ENCODE measurements around the gene ECSCR.
A peak's percentile ranks its signal among the peaks of the same experiment; 100 is the strongest.
"Not testable (repeated sequence)": the region's sequence is repeated elsewhere in the genome, so short reads cannot be mapped to it uniquely, and the experiment has no call there.

The ECSCR gene

GRCh38 chr5:139443831-139444453 lies 18.6 kb downstream of the ECSCR start:
- no peak for DNase-seq

- not testable (repeated sequence) for DNase-seq
Measured at GRCh38 chr5:139440416-139440815, 22.1 kb downstream of the ECSCR start.

- peak; percentile 92 for DNase-seq
Measured at GRCh38 chr5:139439013-139439903, 23.3 kb downstream of the ECSCR start, which contains the start of gene DNAJC18. Gene DNAJC18, minus strand, starts transcription at chr5:139439525. Its CDS starts 80 bp downstream, at chr5:139439445.

- DNase-seq, result no peak
Measured at GRCh38 chr5:139438707-139439012, 23.9 kb downstream of the ECSCR start.

GRCh38 chr5:139435676-139436075 lies 26.9 kb downstream of the ECSCR start:
- no peak for DNase-seq

GRCh38 chr5:139431706-139432105 lies 30.8 kb downstream of the ECSCR start:
- no peak for DNase-seq

GRCh38 chr5:139430015-139430414 lies 32.5 kb downstream of the ECSCR start:
- no peak for DNase-seq

GRCh38 chr5:139426203-139426885 lies 36.2 kb downstream of the ECSCR start:
- DNase-seq, result no peak

GRCh38 chr5:139425497-139425896 lies 37.0 kb downstream of the ECSCR start:
- DNase-seq, result no peak

- DNase-seq, result peak; percentile 88
Measured at GRCh38 chr5:139422307-139422893, 40.1 kb downstream of the ECSCR start.

- DNase-seq, result no peak
Measured at GRCh38 chr5:139419226-139420192, 43.0 kb downstream of the ECSCR start.

- DNase-seq, result no peak
Measured at GRCh38 chr5:139418793-139419192, 43.8 kb downstream of the ECSCR start.

- DNase-seq, result no peak
Measured at GRCh38 chr5:139417214-139417613, 45.3 kb downstream of the ECSCR start.

GRCh38 chr5:139416651-139417050 lies 45.9 kb downstream of the ECSCR start:
- DNase-seq, result no peak

GRCh38 chr5:139415869-139416268 lies 46.7 kb downstream of the ECSCR start:
- DNase-seq, result peak; percentile 78

GRCh38 chr5:139415221-139415861 lies 47.2 kb downstream of the ECSCR start:
- no peak for DNase-seq

GRCh38 chr5:139414581-139415130 lies 47.9 kb downstream of the ECSCR start:
- no peak for DNase-seq

- no peak for DNase-seq
Measured at GRCh38 chr5:139413963-139414362, 48.6 kb downstream of the ECSCR start.

GRCh38 chr5:139413153-139413552 lies 49.4 kb downstream of the ECSCR start:
- DNase-seq, result no peak

- no peak for DNase-seq
Measured at GRCh38 chr5:139410993-139411828, 51.3 kb downstream of the ECSCR start.
